Head of caudate nucleus (tissue), 42 donors: ENCODE measurements around the gene EVI5.
"Not testable (repeated sequence)": the region's sequence is repeated elsewhere in the genome, so short reads cannot be mapped to it uniquely, and the experiment has no call there.

ENCODE experiments used
- DNase-seq, 42 donors: peaks; one replicate each; pipeline versions ENCODE4 v3.0.0 to v3.0.0-alpha.2; 2020 to 2021; ENCODE audit warnings: mixed read lengths in 7 of 42
- intact Hi-C: fragments of 100-400 bp; cut with DNase I; formaldehyde crosslinking; loops from one replicate; pipeline ENCODE4 v1.15.0; 2022

The EVI5 gene

GRCh38 chr1:92623187-92623778 is 161.6 kb downstream of the EVI5 start:
- intact Hi-C loops: no loop called here
- DNase-seq: no peak

GRCh38 chr1:92619466-92620189 is 165.3 kb downstream of the EVI5 start:
- DNase-seq: no peak
- intact Hi-C loops: no loop called here

- no peak for DNase-seq
- intact Hi-C loops: no loop called here
Measured at GRCh38 chr1:92601044-92601443, 183.9 kb downstream of the EVI5 start.

GRCh38 chr1:92599184-92599583 is 185.7 kb downstream of the EVI5 start:
- intact Hi-C loops: no loop called here
- no peak for DNase-seq

- intact Hi-C loops, DNase-seq: not testable (repeated sequence)
Measured at GRCh38 chr1:92589361-92589760, 195.5 kb downstream of the EVI5 start.

GRCh38 chr1:92587445-92587844 is 197.5 kb downstream of the EVI5 start:
- intact Hi-C loops: no loop called here
- no peak for DNase-seq

- intact Hi-C loops: no loop called here
- no peak for DNase-seq
Measured at GRCh38 chr1:92585831-92586230, 199.1 kb downstream of the EVI5 start.

- DNase-seq, intact Hi-C loops: not testable (repeated sequence)
Measured at GRCh38 chr1:92584810-92585209, 200.1 kb downstream of the EVI5 start.

- intact Hi-C loops: no loop called here
- no peak for DNase-seq
Measured at GRCh38 chr1:92583821-92584760, 200.8 kb downstream of the EVI5 start.

- DNase-seq: peak in 19 of 42 donors; percentile 2 to 48 (median 20)
- intact Hi-C loops: no loop called here
Measured at GRCh38 chr1:92577261-92577895, 207.5 kb downstream of the EVI5 start.

GRCh38 chr1:92575123-92575522 is 209.8 kb downstream of the EVI5 start:
- DNase-seq: no peak
- intact Hi-C loops: no loop called here

- intact Hi-C loops: no loop called here
- DNase-seq: no peak
Measured at GRCh38 chr1:92572520-92572919, 212.4 kb downstream of the EVI5 start.

GRCh38 chr1:92571578-92571977 is 213.3 kb downstream of the EVI5 start:
- intact Hi-C loops: no loop called here
- DNase-seq: no peak

- intact Hi-C loops: no loop called here
- no peak for DNase-seq
Measured at GRCh38 chr1:92567211-92567868, 217.6 kb downstream of the EVI5 start.

GRCh38 chr1:92563457-92564216 is 221.3 kb downstream of the EVI5 start:
- no peak for DNase-seq
- intact Hi-C loops: no loop called here

- no peak for DNase-seq
- intact Hi-C loops: no loop called here
Measured at GRCh38 chr1:92556350-92556749, 228.6 kb downstream of the EVI5 start.

- no peak for DNase-seq
- intact Hi-C loops: no loop called here
Measured at GRCh38 chr1:92554216-92554615, 230.7 kb downstream of the EVI5 start.

GRCh38 chr1:92551916-92552315 is 233.0 kb downstream of the EVI5 start:
- intact Hi-C loops: no loop called here
- no peak for DNase-seq
